Liver (tissue), 3 donors: Measurements from ENCODE around the gene DIS3L2.

Source experiments
- ATF3 ChIP-seq: IDR thresholded peaks from 2 replicates; pipeline ENCODE4 v1.6.1; 2016; ENCODE audit warnings: antibody characterized with exemption
- CTCF ChIP-seq: fragments of 150-350 bp; IDR thresholded peaks from 2 replicates; pipeline ENCODE4 v1.5.1; 2017; ENCODE audit warnings: improper control_type of control experiment, low read depth, low read length; ENCODE audit not compliant: missing input control
- EGR1 ChIP-seq, 2 donors: IDR thresholded peaks; 2 replicates each; pipeline ENCODE4 v1.6.1; 2016 to 2018; ENCODE audit warnings: antibody characterized with exemption in 2 of 2, low read depth in 2 of 2
- GABPA ChIP-seq, 2 donors: IDR thresholded peaks in 1 of 2; conservative IDR thresholded peaks in 1 of 2; 2 replicates each; pipeline ENCODE4 v1.6.1; 2016; ENCODE audit warnings: antibody characterized with exemption in 2 of 2, mild to moderate bottlenecking in 1 of 2, moderate library complexity in 1 of 2
- HNF4A ChIP-seq, 2 donors: conservative IDR thresholded peaks; 2 replicates each; pipeline ENCODE4 v1.6.1; 2016; ENCODE audit warnings: antibody characterized with exemption in 2 of 2, mild to moderate bottlenecking in 2 of 2
- HNF4G ChIP-seq: IDR thresholded peaks from 2 replicates; pipeline ENCODE4 v1.6.1; 2016; ENCODE audit warnings: antibody characterized with exemption
- JUND ChIP-seq, 2 donors: IDR thresholded peaks; 2 replicates each; pipeline ENCODE4 v1.6.1; 2016; ENCODE audit warnings: antibody characterized with exemption in 2 of 2
- MAX ChIP-seq: IDR thresholded peaks from 2 replicates; pipeline ENCODE4 v1.6.1; 2016; ENCODE audit warnings: antibody characterized with exemption
- RAD21 ChIP-seq, 2 donors: IDR thresholded peaks; 2 replicates each; pipeline ENCODE4 v1.6.1; 2016; ENCODE audit warnings: antibody characterized with exemption in 2 of 2, mild to moderate bottlenecking in 2 of 2
- REST ChIP-seq: IDR thresholded peaks from 2 replicates; pipeline ENCODE4 v1.6.1; 2016; ENCODE audit warnings: antibody characterized with exemption, mild to moderate bottlenecking
- RXRA ChIP-seq, 2 donors: IDR thresholded peaks; 2 replicates each; pipeline ENCODE4 v1.6.1; 2017 to 2018; ENCODE audit warnings: antibody characterized with exemption in 2 of 2, mild to moderate bottlenecking in 1 of 2
- SP1 ChIP-seq: IDR thresholded peaks from 2 replicates; pipeline ENCODE4 v1.6.1; 2018; ENCODE audit warnings: antibody characterized with exemption, mild to moderate bottlenecking
- YY1 ChIP-seq: IDR thresholded peaks from 2 replicates; pipeline ENCODE4 v1.6.1; 2016; ENCODE audit warnings: antibody characterized with exemption, mild to moderate bottlenecking
- ZBTB33 ChIP-seq: IDR thresholded peaks from 2 replicates; pipeline ENCODE4 v1.6.1; 2016; ENCODE audit warnings: antibody characterized with exemption
- donor health status: healthy.
- donor health status: healthy.

- TF ChIP-seq CTCF (no peak), YY1 (no peak), SP1 (no peak), HNF4G (no peak), REST (no peak), JUND (IDR thresholded peaks at IDR 0.05) (no peak), RXRA (IDR thresholded peaks at IDR 0.05) (no peak), HNF4A (conservative IDR thresholded peaks at IDR 0.05) (no peak), MAX (no peak), GABPA (IDR thresholded peaks at IDR 0.05 in 1 of 2, conservative IDR thresholded peaks at IDR 0.05 in 1 of 2) (no peak), EGR1 (IDR thresholded peaks at IDR 0.05; ENCODE audit: low read depth in 2 of 2) (no peak), RAD21 (IDR thresholded peaks at IDR 0.05) (no peak), ZBTB33 (no peak), ATF3 (no peak)
Observed at GRCh38 chr2:232203936-232204335, 242.4 kb downstream of the DIS3L2 start.
